H1 (cell line): ENCODE data around the gene TCF4. TPM values are rescaled to one million over a fixed set of nuclear protein-coding genes. Genes with fewer than 3 reads are reported as not detected.

Experiments used
- CTCF ChIA-PET: fragments of 300-600 bp; sonication (Branson Sonifier 250); formaldehyde crosslinking; loops from one replicate; lab custom pipeline; 2021; ENCODE audit not compliant: partially characterized antibody; lab: Charles Lee
- POLR2A ChIA-PET: fragments of 300-600 bp; sonication (Branson Sonifier 250); formaldehyde crosslinking; loops from one replicate; lab custom pipeline; 2021; ENCODE audit warnings: inconsistent platforms; ENCODE audit not compliant: partially characterized antibody; lab: Charles Lee
- DNase-seq, 2 experiments: peaks; one replicate each; pipeline versions ENCODE4 v3.0.0 to v3.0.0-alpha.2; 2010 to 2022; ENCODE audit warnings: low spot score in 2 of 2, low read depth in 1 of 2, mixed read lengths in 1 of 2
- FAIRE-seq: peaks from 2 replicates; lab custom pipeline; 2011; peaks lifted over from hg19 to GRCh38; lab: Jason Lieb, UNC
- H2AFZ ChIP-seq: 2 replicates; pipeline ENCODE4 v1.8.1; 2012; ENCODE audit warnings: low read length, inconsistent platforms
- H2AK5ac ChIP-seq: 2 replicates; pipeline ENCODE4 v1.6.1; 2013; ENCODE audit warnings: low read depth, low read length
- H2BK120ac ChIP-seq: replicated peaks from 2 replicates; pipeline ENCODE3; 2013; ENCODE audit warnings: low read depth, low read length, inconsistent platforms
- H2BK12ac ChIP-seq: 2 replicates; pipeline ENCODE4 v1.6.1; 2013; ENCODE audit warnings: low read depth, low read length
- H2BK15ac ChIP-seq: 2 replicates; pipeline ENCODE4 v1.6.1; 2013; ENCODE audit warnings: low read length
- H2BK20ac ChIP-seq: 2 replicates; pipeline ENCODE4 v1.6.1; 2013; ENCODE audit warnings: low read length
- H2BK5ac ChIP-seq: 2 replicates; pipeline ENCODE4 v1.6.1; 2013; ENCODE audit warnings: low read depth, low read length
- H3K14ac ChIP-seq: 2 replicates; pipeline ENCODE4 v1.6.1; 2013; ENCODE audit warnings: inconsistent platforms; ENCODE audit not compliant: insufficient read length
- H3K18ac ChIP-seq: 2 replicates; pipeline ENCODE4 v1.6.1; 2013; ENCODE audit warnings: low read length; ENCODE audit errors: extremely low read depth
- H3K23ac ChIP-seq: 2 replicates; pipeline ENCODE4 v1.6.1; 2013; ENCODE audit warnings: inconsistent platforms; ENCODE audit not compliant: insufficient read length
- H3K23me2 ChIP-seq: 2 replicates; pipeline ENCODE4 v1.6.1; 2013; ENCODE audit warnings: low read depth, low read length
- H3K27ac ChIP-seq: 2 replicates; pipeline ENCODE4 v1.6.1; 2011; ENCODE audit warnings: low read depth, low read length, inconsistent platforms
- H3K27me3 ChIP-seq, 4 experiments: replicated peaks in 1 of 4; 1 replicate in 1 of 4; 2 replicates in 3 of 4; pipeline versions ENCODE4 v1.6.1 to v1.8.1; 2011 to 2013; ENCODE audit warnings: low read length in 3 of 4, mild to moderate bottlenecking in 3 of 4, inconsistent platforms in 2 of 4, mixed read lengths in 2 of 4, moderate library complexity in 1 of 4; ENCODE audit not compliant: control insufficient read depth in 3 of 4, insufficient read depth in 3 of 4; ENCODE audit errors: extremely low read depth in 1 of 4
- H3K36me3 ChIP-seq, 4 experiments: 2 replicates each; pipeline versions ENCODE4 v1.6.1 to v1.8.1; 2011 to 2013; ENCODE audit warnings: mild to moderate bottlenecking in 4 of 4, low read length in 3 of 4, moderate library complexity in 2 of 4, control low read depth in 1 of 4, inconsistent platforms in 1 of 4; ENCODE audit not compliant: insufficient read depth in 4 of 4, control insufficient read depth in 2 of 4
- H3K4ac ChIP-seq: replicated peaks from 2 replicates; pipeline ENCODE3; 2013; ENCODE audit warnings: low read length, low read depth, mixed read lengths, inconsistent platforms; ENCODE audit not compliant: insufficient read length
- H3K4me1 ChIP-seq, 4 experiments: replicated peaks in 1 of 4; 1 replicate in 1 of 4; 2 replicates in 3 of 4; pipeline versions ENCODE4 v1.6.1 to v1.8.1; 2011 to 2013; ENCODE audit warnings: low read length in 3 of 4, inconsistent platforms in 2 of 4, mixed read lengths in 1 of 4; ENCODE audit not compliant: insufficient read depth in 4 of 4, control insufficient read depth in 3 of 4
- H3K4me2 ChIP-seq, 2 experiments: 2 replicates each; pipeline versions ENCODE4 v1.6.1 to v1.8.1; 2011 to 2013; ENCODE audit warnings: low read depth in 2 of 2, low read length in 2 of 2, control low read depth in 1 of 2, inconsistent platforms in 1 of 2, mild to moderate bottlenecking in 1 of 2; ENCODE audit not compliant: insufficient read depth in 1 of 2
- H3K4me3 ChIP-seq, 4 experiments: fragments of 200-600, 300-600 bp in 1 of 4; sonication (generic), shearing (Covaris generic), sonication (Bioruptor Twin) in 1 of 4; 2 replicates each; pipeline versions ENCODE4 v1.5.1 to v1.8.1; 2011 to 2016; ENCODE audit warnings: low read length in 4 of 4, low read depth in 3 of 4, control low read depth in 2 of 4, inconsistent platforms in 2 of 4, mild to moderate bottlenecking in 2 of 4, mixed read lengths in 1 of 4, moderate library complexity in 1 of 4; ENCODE audit not compliant: insufficient read depth in 2 of 4; ENCODE audit errors: extremely low read depth in 1 of 4
- H3K56ac ChIP-seq: replicated peaks from 2 replicates; pipeline ENCODE3; 2013; ENCODE audit warnings: low read depth, mild to moderate bottlenecking, mixed read lengths, low read length, inconsistent platforms; ENCODE audit not compliant: insufficient read length
- H3K79me1 ChIP-seq: 2 replicates; pipeline ENCODE4 v1.6.1; 2013; ENCODE audit warnings: low read depth, low read length, control low read depth
- H3K79me2 ChIP-seq, 2 experiments: 2 replicates each; pipeline versions ENCODE4 v1.6.1 to v1.8.1; 2012 to 2013; ENCODE audit warnings: low read length in 2 of 2, mild to moderate bottlenecking in 2 of 2, inconsistent platforms in 1 of 2; ENCODE audit not compliant: insufficient read depth in 2 of 2, control insufficient read depth in 1 of 2
- H3K9ac ChIP-seq, 4 experiments: replicated peaks in 1 of 4; 1 replicate in 1 of 4; 2 replicates in 3 of 4; pipeline versions ENCODE4 v1.6.1 to v1.8.1; 2011 to 2013; ENCODE audit warnings: low read depth in 3 of 4, low read length in 3 of 4, control low read depth in 2 of 4, mild to moderate bottlenecking in 2 of 4, moderate library complexity in 2 of 4, inconsistent platforms in 1 of 4; ENCODE audit errors: extremely low read depth in 1 of 4
- H3K9me3 ChIP-seq, 2 experiments: 2 replicates each; pipeline versions ENCODE4 v1.6.1 to v1.8.1; 2012 to 2013; ENCODE audit warnings: mild to moderate bottlenecking in 2 of 2, moderate library complexity in 2 of 2, control low read depth in 1 of 2, inconsistent platforms in 1 of 2, low read depth in 1 of 2, low read length in 1 of 2, mixed read lengths in 1 of 2; ENCODE audit not compliant: insufficient read depth in 2 of 2
- H4K20me1 ChIP-seq, 2 experiments: replicated peaks in 1 of 2; 2 replicates each; pipeline versions ENCODE3 to v1.8.1; 2011 to 2013; ENCODE audit warnings: inconsistent platforms in 2 of 2, low read length in 2 of 2, mild to moderate bottlenecking in 1 of 2; ENCODE audit not compliant: insufficient read depth in 2 of 2, control insufficient read depth in 1 of 2
- H4K5ac ChIP-seq: 2 replicates; pipeline ENCODE4 v1.6.1; 2013; ENCODE audit warnings: low read length, low read depth, mixed read lengths, inconsistent platforms; ENCODE audit not compliant: insufficient read length
- H4K8ac ChIP-seq: 2 replicates; pipeline ENCODE4 v1.8.0; 2013; ENCODE audit warnings: mild to moderate bottlenecking, moderate library complexity, low read length, inconsistent platforms; ENCODE audit not compliant: insufficient read depth; ENCODE audit errors: extremely low read depth
- H4K91ac ChIP-seq: replicated peaks from 2 replicates; pipeline ENCODE3; 2013; ENCODE audit warnings: low read length, mixed read lengths, inconsistent platforms; ENCODE audit not compliant: insufficient read length
- CHD1 ChIP-seq: IDR thresholded peaks from 2 replicates; pipeline ENCODE4 v1.6.1; 2012; ENCODE audit warnings: low read depth, low read length, improper control_type of control experiment
- KDM5A ChIP-seq: fragments of 200-600 bp; IDR thresholded peaks from 2 replicates; pipeline ENCODE4 v1.7.1; 2012; ENCODE audit warnings: mild to moderate bottlenecking, low read length, inconsistent platforms, mixed read lengths
- POLR2A ChIP-seq, 2 experiments: IDR thresholded peaks; 1 replicate in 1 of 2; 2 replicates in 1 of 2; pipeline ENCODE4 v1.6.1; 2011; ENCODE audit warnings: low read depth in 2 of 2, low read length in 2 of 2, mild to moderate bottlenecking in 2 of 2; ENCODE audit errors: control extremely low read depth in 1 of 2
- SIN3A ChIP-seq, 2 experiments: IDR thresholded peaks in 1 of 2; conservative IDR thresholded peaks in 1 of 2; 2 replicates each; pipeline ENCODE4 v1.6.1; 2011 to 2012; ENCODE audit warnings: low read length in 2 of 2, improper control_type of control experiment in 1 of 2, low read depth in 1 of 2, mild to moderate bottlenecking in 1 of 2
- SIX5 ChIP-seq: IDR thresholded peaks from 2 replicates; pipeline ENCODE4 v1.6.1; 2011; ENCODE audit warnings: mild to moderate bottlenecking, low read depth, low read length
- SP2 ChIP-seq: IDR thresholded peaks from 2 replicates; pipeline ENCODE4 v1.6.1; 2012; ENCODE audit warnings: mild to moderate bottlenecking, low read length, inconsistent platforms
- WGBS, 2 experiments: shearing (Covaris generic) in 1 of 2; methylation state at CpG; one replicate each; pipeline versions ENCODE4 v1.1.6 to v1.1.7; 2013 to 2015; ENCODE audit warnings: low lambda C conversion rate in 2 of 2, mixed read lengths in 2 of 2, inconsistent platforms in 1 of 2, low coverage in 1 of 2, missing lambda C conversion rate in 1 of 2; ENCODE audit not compliant: insufficient replicate concordance in 2 of 2, insufficient coverage in 1 of 2, insufficient read length in 1 of 2; ENCODE audit errors: extremely low coverage in 1 of 2, missing lambda C conversion rate in 1 of 2; 5-methylcytosine and 5-hydroxymethylcytosine counted together
- polyA plus RNA-seq, 7 experiments: library from polyadenylated mRNA; depleted of rRNA in 3 of 7; stranded (reverse) in 5 of 7; unstranded in 2 of 7; fragments of >200 nt in 5 of 7; fragments of 200-250 nt in 2 of 7; gene quantifications; 1 replicate in 5 of 7; 2 replicates in 1 of 7; 4 replicates in 1 of 7; pipeline versions ENCODE4 v1.2.1 to v1.2.3, GENCODE V29; 2011 to 2013; ENCODE audit warnings: missing spikeins in 2 of 7, mixed read lengths in 2 of 7
- total RNA-seq: library from RNA; stranded (reverse); fragmentation: NEBNext Ultra II Directional; extraction: Animal tissue kit (Norgen Biotek cat#: 25700); gene quantifications from 2 replicates; pipeline ENCODE4 v1.2.1, GENCODE V29; 2021
- TF ChIP-seq, protein P1 (sequence below): IDR thresholded peaks from 2 replicates; pipeline ENCODE4 v1.6.1; 2012; ENCODE audit warnings: inconsistent platforms

Gene TCF4
- total and polyA plus RNA-seq, 2 of the 8 experiments (the other 6 are each of a cell fraction or from before 2014, with no cell fraction given) = 59.3 to 118 TPM

- no peak for TF ChIP-seq SIN3A (conservative IDR thresholded peaks at IDR 0.05 in 1 of 2, IDR thresholded peaks at IDR 0.05 in 1 of 2; ENCODE audit: low read depth in 1 of 2, low read length in 2 of 2)
- no peak for TF ChIP-seq CHD1
- TF ChIP-seq POLR2A (IDR thresholded peaks at IDR 0.05; ENCODE audit: control extremely low read depth in 1 of 2, low read depth in 2 of 2, low read length in 2 of 2) = no peak
- TF ChIP-seq, protein P1, sequence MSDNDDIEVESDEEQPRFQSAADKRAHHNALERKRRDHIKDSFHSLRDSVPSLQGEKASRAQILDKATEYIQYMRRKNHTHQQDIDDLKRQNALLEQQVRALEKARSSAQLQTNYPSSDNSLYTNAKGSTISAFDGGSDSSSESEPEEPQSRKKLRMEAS = no peak
- TF ChIP-seq KDM5A = no peak
- TF ChIP-seq SP2 = no peak
- no peak for TF ChIP-seq SIX5
- TF ChIP-seq, all 59 proteins: peak for 0
- no peak overlapping the region for H2BK20ac ChIP-seq
- no peak overlapping the region for H3K4me3 ChIP-seq
- H3K56ac ChIP-seq = no peak overlapping the region
- no peaks in the 10 kb centered on the region; the same call in 1 of the 2 replicates for H3K23me2 ChIP-seq
- H3K18ac ChIP-seq = no peak overlapping the region
- no peak overlapping the region for H2BK15ac ChIP-seq
- H2AFZ ChIP-seq = no peak overlapping the region
- DNase-seq (no peak), FAIRE-seq (no peak)
- no peak overlapping the region for H3K4ac ChIP-seq
- no peaks in the 10 kb centered on the region for H3K27me3 ChIP-seq
- H3K4me1 ChIP-seq = peaks cover 0 to 5% (median 1%) of the 10 kb centered on the region in 4 experiments; a peak in 3 of 7 replicates
- CTCF ChIA-PET = interaction anchor here (1.2 to 2.8 kb wide), 4 partner anchors 9 to 38 kb away, joined by 3 to 7 read pairs (median 4); no protein-coding TSS in a partner anchor
- H3K14ac ChIP-seq = no peak overlapping the region
- H2BK120ac ChIP-seq = no peak overlapping the region
- peaks cover 5 to 12% of the 10 kb centered on the region in 2 experiments; a peak in 3 of 4 replicates for H3K9me3 ChIP-seq
- H3K79me2 ChIP-seq = peaks cover 7 to 96% of the 10 kb centered on the region in 2 experiments; a peak in 3 of 4 replicates
- POLR2A ChIA-PET = no interaction called here
- no peak overlapping the region for H3K23ac ChIP-seq
- H3K4me2 ChIP-seq = no peak overlapping the region
- no peak overlapping the region for H4K8ac ChIP-seq
- H2BK5ac ChIP-seq = no peak overlapping the region
- H2AK5ac ChIP-seq = no peak overlapping the region
- no peak overlapping the region for H2BK12ac ChIP-seq
- H4K5ac ChIP-seq = no peak overlapping the region
- no peak overlapping the region for H4K91ac ChIP-seq
- peaks cover 0 to 12% (median 0%) of the 10 kb centered on the region in 4 experiments; a peak in 1 of 8 replicates for H3K36me3 ChIP-seq
- no peak overlapping the region for H3K27ac ChIP-seq
- peaks cover 9% of the 10 kb centered on the region; the same call in 1 of the 2 replicates for H3K79me1 ChIP-seq
- WGBS, 2 experiments = 98% methylated on average over 5 of the region's 5 CpGs; no CpG with 5 or more reads in 1 of the 2 experiments
- H4K20me1 ChIP-seq = peaks cover 1 to 4% of the 10 kb centered on the region in 2 experiments
- H3K9ac ChIP-seq = no peak overlapping the region
These were observed 140.9 kb downstream of the TCF4 start for GRCh38 chr18:55446996-55447671.
